GM21367 (cell line): ENCODE measurements around the gene PEX19.
A peak's percentile ranks its signal among the peaks of the same experiment; 100 is the strongest.

Experiments
- ATAC-seq: cut with Tn5 transposase; IDR thresholded peaks from one replicate; pipeline ENCODE4 v1.9.1; 2021; ENCODE audit not compliant: unreplicated experiment

PEX19 gene

GRCh38 chr1:160277987-160278386 is 6.9 kb downstream of the PEX19 start:
- no peak for ATAC-seq

GRCh38 chr1:160277330-160277729 is 7.6 kb downstream of the PEX19 start:
- ATAC-seq: no peak

GRCh38 chr1:160271025-160271424 is 13.9 kb downstream of the PEX19 start:
- no peak for ATAC-seq

GRCh38 chr1:160267284-160267991 is 17.5 kb downstream of the PEX19 start:
- ATAC-seq: no peak

GRCh38 chr1:160264795-160265307 is 20.1 kb downstream of the PEX19 start:
- no peak for ATAC-seq

- ATAC-seq: peak; percentile 74
These were observed 22.8 kb downstream of the PEX19 start, which contains the start of gene DCAF8 for GRCh38 chr1:160261893-160262794. Gene DCAF8 (minus strand): TSS chr1:160262549. CDS start chr1:160244008, 18,541 bp downstream.

GRCh38 chr1:160261556-160261892 is 23.4 kb downstream of the PEX19 start:
- ATAC-seq: no peak

GRCh38 chr1:160260406-160261382 is 24.2 kb downstream of the PEX19 start:
- ATAC-seq: no peak

GRCh38 chr1:160258177-160258798 is 26.6 kb downstream of the PEX19 start:
- no peak for ATAC-seq

- ATAC-seq: no peak
These were observed 27.4 kb downstream of the PEX19 start for GRCh38 chr1:160257411-160258015.

GRCh38 chr1:160256396-160257046 is 28.4 kb downstream of the PEX19 start:
- ATAC-seq: no peak

GRCh38 chr1:160255781-160256300 is 29.1 kb downstream of the PEX19 start:
- ATAC-seq: no peak

GRCh38 chr1:160251687-160252526 is 33.0 kb downstream of the PEX19 start:
- no peak for ATAC-seq

- no peak for ATAC-seq
These were observed 33.9 kb downstream of the PEX19 start for GRCh38 chr1:160251011-160251410.

- no peak for ATAC-seq
These were observed 37.9 kb downstream of the PEX19 start for GRCh38 chr1:160247053-160247452.

- no peak for ATAC-seq
These were observed 39.5 kb downstream of the PEX19 start for GRCh38 chr1:160245434-160245833.

- ATAC-seq: no peak
These were observed 40.7 kb downstream of the PEX19 start for GRCh38 chr1:160244209-160244608.

- no peak for ATAC-seq
These were observed 41.2 kb downstream of the PEX19 start for GRCh38 chr1:160243767-160244166.
